Measurements from ENCODE around the gene NUDCD3.

NUDCD3 gene

GRCh38 chr7:44348300-44348699, 142.2 kb downstream of the NUDCD3 start:
- no peak for DNase-seq

DNA sequence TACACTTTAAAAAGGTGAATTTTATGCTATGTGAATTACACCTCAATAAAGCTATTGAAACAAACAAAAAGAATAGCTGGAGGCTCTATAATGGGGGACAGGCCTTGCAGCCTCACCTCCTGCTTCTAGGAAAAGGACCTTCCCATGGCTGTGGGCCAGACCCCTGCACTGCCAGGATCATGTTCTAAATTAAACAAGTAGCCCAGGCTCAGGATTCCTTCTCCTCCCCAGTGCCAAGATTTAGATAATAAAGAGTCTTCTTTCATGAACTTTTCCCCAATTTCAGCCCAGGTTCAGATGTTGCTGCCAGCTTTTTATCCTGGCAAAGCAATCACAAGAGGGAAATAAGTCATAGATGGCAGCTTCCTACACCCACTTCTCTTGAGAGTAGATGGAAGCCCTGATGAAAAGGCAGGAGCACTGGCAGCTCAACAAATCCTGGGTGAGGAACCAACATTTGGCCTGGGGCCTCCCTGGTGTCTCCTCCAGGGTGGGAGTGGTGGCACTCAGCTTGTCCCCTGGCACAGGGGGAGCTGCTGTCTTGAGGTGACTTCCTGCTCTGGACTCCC, 142.8 kb downstream of the NUDCD3 start:
- no peak for DNase-seq

- DNase-seq, result no peak
Observed at GRCh38 chr7:44346063-44346462, 144.4 kb downstream of the NUDCD3 start.

- no peak for DNase-seq
Observed at GRCh38 chr7:44341401-44341800, 149.1 kb downstream of the NUDCD3 start.

DNA sequence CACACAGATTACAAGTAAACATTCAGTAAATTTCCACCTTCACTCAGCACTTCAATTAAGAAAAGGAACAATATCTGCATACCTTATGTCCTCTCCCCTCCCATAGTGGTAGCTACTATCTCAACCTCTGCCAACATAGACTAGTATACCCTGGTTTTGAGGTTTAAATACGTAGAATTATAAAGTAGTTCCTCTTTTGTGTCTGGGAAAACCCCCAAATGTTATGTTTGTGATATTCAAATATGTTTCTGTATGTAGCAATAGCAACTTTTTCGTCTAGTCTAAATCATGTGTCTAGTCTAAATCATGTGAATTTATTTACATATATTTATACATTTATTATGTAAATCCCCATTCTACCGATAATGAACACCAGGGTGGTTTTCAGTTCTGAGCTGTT, 151.9 kb downstream of the NUDCD3 start:
- no peak for DNase-seq

DNA sequence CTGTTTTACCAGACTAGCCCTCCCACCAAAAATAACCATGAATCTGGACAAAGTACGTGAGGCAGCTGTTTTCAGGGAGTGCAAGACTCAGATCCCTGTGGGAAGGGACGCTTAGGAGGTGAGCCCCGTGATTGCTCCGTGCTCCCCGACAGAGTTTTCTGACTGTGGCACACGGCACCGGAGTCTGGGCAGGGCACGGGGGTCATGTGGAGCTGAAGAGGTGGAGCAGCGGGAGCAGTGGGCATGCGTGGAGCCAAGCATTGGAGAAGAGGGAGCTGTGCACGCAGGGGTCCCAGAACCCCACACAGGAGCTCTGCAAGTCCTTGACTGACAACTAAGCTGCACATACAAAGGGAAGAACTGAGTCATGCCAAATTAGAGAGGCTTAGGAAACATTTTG, 154.0 kb downstream of the NUDCD3 start:
- no peak for DNase-seq

DNA sequence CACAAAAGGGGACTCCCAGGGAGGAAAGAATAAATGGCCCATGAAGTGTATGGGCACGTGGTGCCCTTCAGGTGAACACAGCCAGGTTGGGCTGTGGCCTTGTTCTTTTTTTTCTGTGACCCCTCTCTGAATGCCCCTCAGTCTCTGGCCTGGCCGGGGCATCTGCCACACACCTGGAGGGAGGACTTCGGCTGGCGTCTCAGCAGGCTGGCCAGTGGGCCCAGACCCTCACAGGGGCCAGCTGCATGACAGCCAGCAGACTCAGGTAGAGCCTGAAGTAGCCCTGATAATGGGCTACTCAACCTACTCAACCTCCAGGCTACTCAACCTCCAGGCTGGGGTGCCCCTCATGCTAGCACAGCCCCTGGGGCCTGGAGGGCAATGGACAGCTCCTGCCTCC, 155.3 kb downstream of the NUDCD3 start:
- DNase-seq, result no peak

DNA sequence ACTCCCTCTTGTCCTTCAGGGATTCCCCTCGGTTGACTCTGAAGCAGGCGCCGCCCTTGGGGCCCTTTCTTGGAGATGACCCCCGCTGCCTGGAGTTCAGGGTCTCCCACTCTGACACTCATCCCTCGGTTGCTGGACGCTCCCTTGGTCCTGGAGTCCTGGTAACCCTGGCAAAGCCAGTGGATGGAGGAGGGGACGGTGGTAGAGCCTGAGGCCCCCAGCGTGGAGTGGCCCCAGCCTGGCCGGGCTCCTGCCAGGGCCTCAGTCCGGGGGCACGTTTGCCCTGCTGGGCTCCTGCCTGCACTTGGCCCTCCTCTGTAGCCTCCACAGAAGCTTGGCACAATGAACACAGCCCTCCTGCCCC, 155.7 kb downstream of the NUDCD3 start:
- no peak for DNase-seq

DNA sequence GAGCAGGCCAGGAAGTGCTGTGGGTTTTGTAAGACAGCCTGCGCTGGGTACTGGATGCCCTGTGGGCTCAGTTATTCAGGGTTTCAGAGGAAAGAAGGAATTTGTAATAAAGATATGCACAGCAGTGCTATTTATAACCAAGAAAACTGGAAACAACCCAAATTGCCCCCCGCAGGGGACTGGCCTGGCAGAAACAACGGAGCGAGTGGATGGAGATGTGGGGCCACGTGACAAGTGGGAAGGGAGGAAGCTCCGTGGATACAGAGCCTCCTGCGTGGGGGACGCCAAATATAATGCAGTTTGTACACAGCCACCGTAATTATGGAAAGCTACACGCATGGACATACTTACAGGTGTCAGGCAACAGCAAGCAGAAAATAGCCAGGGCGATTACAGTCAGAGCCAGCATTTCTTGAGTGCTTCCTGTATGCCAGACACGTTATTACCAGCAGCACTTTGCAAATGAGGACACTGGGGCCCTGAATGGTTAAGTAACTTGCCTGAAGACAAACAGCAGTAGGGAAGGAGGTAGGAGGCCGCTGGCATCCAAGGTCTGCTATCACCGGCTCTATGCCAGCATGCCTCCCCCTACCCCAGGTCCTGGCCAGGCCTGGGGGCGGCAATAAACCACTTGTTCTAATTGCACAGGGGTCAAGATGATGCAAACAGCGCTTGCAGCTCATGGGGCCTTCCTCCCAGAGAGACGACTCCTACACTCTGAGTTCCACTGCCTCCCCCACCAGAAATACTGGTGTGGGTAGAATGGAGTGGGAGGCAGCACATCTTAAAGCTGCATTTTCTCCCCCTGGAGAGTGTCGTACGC, 156.3 kb downstream of the NUDCD3 start:
- no peak for DNase-seq

- DNase-seq, result no peak
Observed at GRCh38 chr7:44331682-44332081, 158.8 kb downstream of the NUDCD3 start.

DNA sequence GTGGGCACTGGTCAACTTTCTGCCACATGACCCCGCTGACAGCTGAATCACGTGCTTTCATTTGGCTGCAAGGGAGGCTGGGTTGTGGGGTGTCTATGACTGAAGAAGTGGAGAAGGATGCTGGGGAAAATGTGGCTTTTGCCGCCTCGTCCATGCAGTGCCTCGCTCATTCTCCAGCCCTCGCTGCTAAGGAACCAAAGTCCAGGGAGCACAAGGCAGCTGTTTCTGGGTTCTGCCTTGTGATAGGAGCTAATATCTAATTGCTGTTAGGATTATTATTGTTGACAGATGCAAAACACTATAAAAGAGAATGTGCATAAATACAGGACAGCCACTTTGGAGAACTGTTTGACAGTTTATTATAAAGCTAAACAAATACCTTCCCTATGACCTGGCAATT, 160.1 kb downstream of the NUDCD3 start:
- DNase-seq, result no peak

GRCh38 chr7:44329888-44330287, 160.6 kb downstream of the NUDCD3 start:
- no peak for DNase-seq

Measured in activated CD4-positive, alpha-beta T cell treated with anti-CD3 and anti-CD28 coated beads, Interleukin-2, Interleukin-6, amounts not matched to agents 100 ng/mL and 50 ng/mL, durations not matched to agents 16 hours and 8 hours (primary cell).